ENCODE results near the gene CNDP2.
"Not testable (repeated sequence)": the region's sequence is repeated elsewhere in the genome, so short reads cannot be mapped to it uniquely, and the experiment has no call there.

- TF ChIP-seq CTCF, POLR2A (IDR thresholded peaks at IDR 0.05): not testable (repeated sequence)
These were observed 69.0 kb downstream of the CNDP2 start for GRCh38 chr18:74565164-74565563.
